SK-N-SH treated with all-trans-retinoic acid at 6 μM for 48 hours (cell line): ENCODE data around the gene KRT74.

Source experiments
- ARNTL ChIP-seq: fragments of 450-650 bp; formaldehyde crosslinking; IDR thresholded peaks from 2 replicates; pipeline ENCODE4 v1.5.0; 2020; ENCODE audit warnings: low read depth, mild to moderate bottlenecking, moderate library complexity, borderline replicate concordance
- CSDC2 ChIP-seq: fragments of 250-450 bp; sonication (Bioruptor Pico); IDR thresholded peaks from 2 replicates; pipeline ENCODE4 v1.5.0; 2020; ENCODE audit warnings: mild to moderate bottlenecking, moderate library complexity
- ESRRG ChIP-seq: fragments of 250-450 bp; sonication (Bioruptor Pico); IDR thresholded peaks from 2 replicates; pipeline ENCODE4 v1.6.1; 2021; ENCODE audit warnings: mild to moderate bottlenecking
- RARB ChIP-seq: fragments of 250-450 bp; sonication (Bioruptor Pico); IDR thresholded peaks from 2 replicates; pipeline ENCODE4 v1.8.0; 2021; ENCODE audit warnings: mild to moderate bottlenecking, moderate library complexity
- SNAI2 ChIP-seq: fragments of 250-450 bp; sonication (Bioruptor Pico); IDR thresholded peaks from 2 replicates; pipeline ENCODE4 v1.5.0; 2020; ENCODE audit warnings: mild to moderate bottlenecking, moderate library complexity
- ZC3H10 ChIP-seq: fragments of 250-450 bp; sonication (Bioruptor Pico); IDR thresholded peaks from 2 replicates; pipeline ENCODE4 v1.5.1; 2021; ENCODE audit warnings: mild to moderate bottlenecking, moderate library complexity
- ZFP30 ChIP-seq: fragments of 450-650 bp; formaldehyde crosslinking; IDR thresholded peaks from 2 replicates; pipeline ENCODE4 v1.5.0; 2022; ENCODE audit warnings: mild to moderate bottlenecking, moderate library complexity
- TF ChIP-seq, protein P1 (sequence below): fragments of 250-450 bp; sonication (Bioruptor Pico); IDR thresholded peaks from 2 replicates; pipeline ENCODE4 v1.8.0; 2020; ENCODE audit warnings: mild to moderate bottlenecking, moderate library complexity, borderline replicate concordance
- TF ChIP-seq, protein P2 (sequence below): fragments of 250-450 bp; sonication (Bioruptor Pico); IDR thresholded peaks from 2 replicates; pipeline ENCODE4 v1.5.0; 2020; ENCODE audit warnings: mild to moderate bottlenecking, moderate library complexity

DNA sequence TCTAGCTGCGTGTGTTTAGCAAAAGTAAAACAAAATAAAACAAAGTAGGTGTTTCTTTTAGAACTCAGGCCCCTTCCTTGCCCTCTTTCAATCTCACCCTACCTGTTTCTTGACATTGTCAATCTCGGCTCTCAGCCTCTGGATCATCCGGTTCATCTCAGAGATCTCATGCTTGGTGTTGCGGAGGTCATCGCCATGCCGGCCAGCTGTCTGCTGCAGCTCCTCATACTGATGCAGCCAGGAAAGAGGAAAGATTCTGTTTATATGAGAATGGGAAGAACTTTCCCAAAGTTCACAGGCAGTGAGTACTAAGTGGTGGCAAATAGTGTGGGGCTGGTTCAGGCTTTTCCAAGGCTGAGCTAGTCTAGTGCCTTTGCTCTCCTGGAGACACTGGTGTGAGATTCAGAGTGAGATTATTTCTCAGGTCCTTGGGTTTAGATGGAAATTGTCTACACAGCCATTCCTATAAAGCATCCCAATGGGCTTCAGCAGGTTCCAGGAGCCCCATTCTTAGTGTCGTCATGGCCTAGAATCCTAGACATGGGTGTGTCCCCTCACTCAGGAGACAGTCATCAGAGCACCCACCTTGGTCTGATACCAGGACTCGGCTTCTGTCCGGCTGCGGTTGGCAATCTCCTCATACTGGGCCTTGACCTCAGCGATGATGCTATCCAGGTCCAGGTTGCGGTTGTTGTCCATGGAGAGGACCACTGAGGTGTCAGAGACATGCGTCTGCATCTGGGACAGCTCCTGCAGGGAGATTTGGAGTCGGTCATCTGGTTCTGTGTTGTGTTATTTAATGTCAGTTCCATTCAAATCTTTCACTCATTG, 56.4 kb downstream of the KRT74 start:
- no peak for TF ChIP-seq ARNTL
- no peak for TF ChIP-seq ZC3H10 (CRISPR knock-in tag)
- TF ChIP-seq CSDC2 (CRISPR knock-in tag) = no peak
- TF ChIP-seq, protein P1, sequence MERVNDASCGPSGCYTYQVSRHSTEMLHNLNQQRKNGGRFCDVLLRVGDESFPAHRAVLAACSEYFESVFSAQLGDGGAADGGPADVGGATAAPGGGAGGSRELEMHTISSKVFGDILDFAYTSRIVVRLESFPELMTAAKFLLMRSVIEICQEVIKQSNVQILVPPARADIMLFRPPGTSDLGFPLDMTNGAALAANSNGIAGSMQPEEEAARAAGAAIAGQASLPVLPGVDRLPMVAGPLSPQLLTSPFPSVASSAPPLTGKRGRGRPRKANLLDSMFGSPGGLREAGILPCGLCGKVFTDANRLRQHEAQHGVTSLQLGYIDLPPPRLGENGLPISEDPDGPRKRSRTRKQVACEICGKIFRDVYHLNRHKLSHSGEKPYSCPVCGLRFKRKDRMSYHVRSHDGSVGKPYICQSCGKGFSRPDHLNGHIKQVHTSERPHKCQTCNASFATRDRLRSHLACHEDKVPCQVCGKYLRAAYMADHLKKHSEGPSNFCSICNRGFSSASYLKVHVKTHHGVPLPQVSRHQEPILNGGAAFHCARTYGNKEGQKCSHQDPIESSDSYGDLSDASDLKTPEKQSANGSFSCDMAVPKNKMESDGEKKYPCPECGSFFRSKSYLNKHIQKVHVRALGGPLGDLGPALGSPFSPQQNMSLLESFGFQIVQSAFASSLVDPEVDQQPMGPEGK (CRISPR knock-in tag) = no peak
- no peak for TF ChIP-seq RARB
- TF ChIP-seq ZFP30 = no peak
- no peak for TF ChIP-seq ESRRG
- TF ChIP-seq, protein P2, sequence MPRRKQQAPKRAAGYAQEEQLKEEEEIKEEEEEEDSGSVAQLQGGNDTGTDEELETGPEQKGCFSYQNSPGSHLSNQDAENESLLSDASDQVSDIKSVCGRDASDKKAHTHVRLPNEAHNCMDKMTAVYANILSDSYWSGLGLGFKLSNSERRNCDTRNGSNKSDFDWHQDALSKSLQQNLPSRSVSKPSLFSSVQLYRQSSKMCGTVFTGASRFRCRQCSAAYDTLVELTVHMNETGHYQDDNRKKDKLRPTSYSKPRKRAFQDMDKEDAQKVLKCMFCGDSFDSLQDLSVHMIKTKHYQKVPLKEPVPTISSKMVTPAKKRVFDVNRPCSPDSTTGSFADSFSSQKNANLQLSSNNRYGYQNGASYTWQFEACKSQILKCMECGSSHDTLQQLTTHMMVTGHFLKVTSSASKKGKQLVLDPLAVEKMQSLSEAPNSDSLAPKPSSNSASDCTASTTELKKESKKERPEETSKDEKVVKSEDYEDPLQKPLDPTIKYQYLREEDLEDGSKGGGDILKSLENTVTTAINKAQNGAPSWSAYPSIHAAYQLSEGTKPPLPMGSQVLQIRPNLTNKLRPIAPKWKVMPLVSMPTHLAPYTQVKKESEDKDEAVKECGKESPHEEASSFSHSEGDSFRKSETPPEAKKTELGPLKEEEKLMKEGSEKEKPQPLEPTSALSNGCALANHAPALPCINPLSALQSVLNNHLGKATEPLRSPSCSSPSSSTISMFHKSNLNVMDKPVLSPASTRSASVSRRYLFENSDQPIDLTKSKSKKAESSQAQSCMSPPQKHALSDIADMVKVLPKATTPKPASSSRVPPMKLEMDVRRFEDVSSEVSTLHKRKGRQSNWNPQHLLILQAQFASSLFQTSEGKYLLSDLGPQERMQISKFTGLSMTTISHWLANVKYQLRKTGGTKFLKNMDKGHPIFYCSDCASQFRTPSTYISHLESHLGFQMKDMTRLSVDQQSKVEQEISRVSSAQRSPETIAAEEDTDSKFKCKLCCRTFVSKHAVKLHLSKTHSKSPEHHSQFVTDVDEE (CRISPR knock-in tag) = no peak
- TF ChIP-seq SNAI2 = no peak
